ENCODE measurements around the gene A2M. TPM values are rescaled to one million over a fixed set of nuclear protein-coding genes. Genes with fewer than 3 reads are reported as not detected.

Gene A2M
- polyA plus RNA-seq (2011; rRNA removed) (171 and 198 TPM in 2 replicates), polyA minus RNA-seq (2011; rRNA and poly(A)+ RNA removed) (21.6 and 32.0 TPM in 2 replicates)

GRCh38 chr12:9115731-9116559 lies at the start of gene A2M:
Gene A2M (minus strand): TSS chr12:9115919. CDS start chr12:9115849, 70 bp downstream.
- no peak for TF ChIP-seq CTCF (IDR thresholded peaks at IDR 0.05; ENCODE audit: insufficient read depth, low read depth, low read length)
- Histone ChIP-seq H3K36me3 (ENCODE audit: control insufficient read depth, insufficient read depth, low read length) (no peaks in the 10 kb centered on the region), H3K27me3 (ENCODE audit: control insufficient read depth, insufficient read depth, low read length) (no peaks in the 10 kb centered on the region), H3K4me3 (ENCODE audit: low read depth, low read length) (peak within 1 kb of the TSS; percentile 11)
- no peak for DNase-seq (ENCODE audit: low read depth)
- ChIA-PET POLR2A (no interaction called here), CTCF (no interaction called here)

- no peaks in the 10 kb centered on the region for H3K36me3 ChIP-seq (ENCODE audit: control insufficient read depth, insufficient read depth, low read length)
- H3K4me3 ChIP-seq (ENCODE audit: low read depth, low read length): no peak overlapping the region
- POLR2A ChIA-PET: no interaction called here
- CTCF ChIA-PET: no interaction called here
- no peak for DNase-seq (ENCODE audit: low read depth)
- H3K27me3 ChIP-seq (ENCODE audit: control insufficient read depth, insufficient read depth, low read length): no peaks in the 10 kb centered on the region
- no peak for TF ChIP-seq CTCF (IDR thresholded peaks at IDR 0.05; ENCODE audit: insufficient read depth, low read depth, low read length)
Measured at GRCh38 chr12:9163392-9163791, 47.7 kb upstream of the A2M start.

GRCh38 chr12:9156119-9156518 lies 40.4 kb upstream of the A2M start:
- POLR2A ChIA-PET: no interaction called here
- no peak for DNase-seq (ENCODE audit: low read depth)
- CTCF ChIA-PET: no interaction called here
- Histone ChIP-seq H3K4me3 (ENCODE audit: low read depth, low read length) (no peak overlapping the region), H3K36me3 (ENCODE audit: control insufficient read depth, insufficient read depth, low read length) (no peaks in the 10 kb centered on the region), H3K27me3 (ENCODE audit: control insufficient read depth, insufficient read depth, low read length) (no peaks in the 10 kb centered on the region)
- no peak for TF ChIP-seq CTCF (IDR thresholded peaks at IDR 0.05; ENCODE audit: insufficient read depth, low read depth, low read length)

- no peaks in the 10 kb centered on the region for H3K36me3 ChIP-seq (ENCODE audit: control insufficient read depth, insufficient read depth, low read length)
- no peak for DNase-seq (ENCODE audit: low read depth)
- no peak for TF ChIP-seq CTCF (IDR thresholded peaks at IDR 0.05; ENCODE audit: insufficient read depth, low read depth, low read length)
- ChIA-PET POLR2A (no interaction called here), CTCF (no interaction called here)
- H3K27me3 ChIP-seq (ENCODE audit: control insufficient read depth, insufficient read depth, low read length): no peaks in the 10 kb centered on the region
- no peak overlapping the region for H3K4me3 ChIP-seq (ENCODE audit: low read depth, low read length)
Measured at GRCh38 chr12:9149372-9149771, 33.7 kb upstream of the A2M start.

GRCh38 chr12:9148926-9149325 lies 33.2 kb upstream of the A2M start:
- Histone ChIP-seq H3K27me3 (ENCODE audit: control insufficient read depth, insufficient read depth, low read length) (no peaks in the 10 kb centered on the region), H3K4me3 (ENCODE audit: low read depth, low read length) (no peak overlapping the region), H3K36me3 (ENCODE audit: control insufficient read depth, insufficient read depth, low read length) (no peaks in the 10 kb centered on the region)
- POLR2A ChIA-PET: no interaction called here
- TF ChIP-seq CTCF (IDR thresholded peaks at IDR 0.05; ENCODE audit: insufficient read depth, low read depth, low read length): no peak
- CTCF ChIA-PET: no interaction called here
- no peak for DNase-seq (ENCODE audit: low read depth)
